AG04449 (cell line): Measurements from ENCODE around the gene STON1.
"Not testable (repeated sequence)": the region's sequence is repeated elsewhere in the genome, so short reads cannot be mapped to it uniquely, and the experiment has no call there.

Source experiments
- CTCF ChIA-PET: fragments of 350-600 bp; formaldehyde crosslinking; extraction: SDS; loops from one replicate; lab custom pipeline; 2021; ENCODE audit warnings: antibody characterized with exemption; lab: Yijun Ruan, JAX
- POLR2A ChIA-PET: fragments of 400-600, 350-600 bp; formaldehyde crosslinking; extraction: SDS; loops from one replicate; lab custom pipeline; 2020; ENCODE audit warnings: antibody characterized with exemption, inconsistent platforms; lab: Yijun Ruan, JAX
- DNase-seq: peaks from one replicate; pipeline ENCODE4 v3.0.0-alpha.2; 2010; ENCODE audit warnings: low read depth, low spot score
- H3K4me3 ChIP-seq: 2 replicates; pipeline ENCODE4 v1.5.1; 2011; ENCODE audit warnings: low read depth, mild to moderate bottlenecking, control low read depth, low read length
- CTCF ChIP-seq: IDR thresholded peaks from one replicate; pipeline ENCODE4 v1.5.1; 2011; ENCODE audit warnings: mild to moderate bottlenecking, moderate library complexity, low read length, control low read depth, inconsistent platforms; ENCODE audit not compliant: insufficient read depth; ENCODE audit errors: missing control alignments

Gene STON1

GRCh38 chr2:48607307-48608014 is 77.5 kb downstream of the STON1 start:
- no peak overlapping the region for H3K4me3 ChIP-seq
- DNase-seq: no peak
- no peak for TF ChIP-seq CTCF
- CTCF ChIA-PET: no interaction called here
- POLR2A ChIA-PET: no interaction called here

- no peak for TF ChIP-seq CTCF
- no peak overlapping the region for H3K4me3 ChIP-seq
- ChIA-PET POLR2A (no interaction called here), CTCF (interaction anchor here (1.2 kb wide), 1 partner anchor 13 kb away, joined by 4 read pairs; no protein-coding TSS in a partner anchor)
- no peak for DNase-seq
Observed at GRCh38 chr2:48613211-48613610, 83.3 kb downstream of the STON1 start.

GRCh38 chr2:48614581-48614980 is 84.6 kb downstream of the STON1 start:
- CTCF ChIA-PET, DNase-seq, POLR2A ChIA-PET, H3K4me3 ChIP-seq: not testable (repeated sequence)

GRCh38 chr2:48617618-48618017 is 87.7 kb downstream of the STON1 start, which contains the start of gene GTF2A1L:
Gene GTF2A1L, plus strand, starts transcription at chr2:48617856. Its CDS starts 19 bp downstream, at chr2:48617875.
- no peak for DNase-seq
- CTCF ChIA-PET: no interaction called here
- POLR2A ChIA-PET: no interaction called here
- TF ChIP-seq CTCF: no peak
- no peak within 1 kb of the TSS for H3K4me3 ChIP-seq

GRCh38 chr2:48619526-48619925 is 89.6 kb downstream of the STON1 start:
- ChIA-PET POLR2A (no interaction called here), CTCF (no interaction called here)
- no peak for TF ChIP-seq CTCF
- H3K4me3 ChIP-seq: no peak overlapping the region
- DNase-seq: no peak

- DNase-seq: no peak
- no peak overlapping the region for H3K4me3 ChIP-seq
- CTCF ChIA-PET: no interaction called here
- no peak for TF ChIP-seq CTCF
- POLR2A ChIA-PET: no interaction called here
Observed at GRCh38 chr2:48620604-48621003, 90.7 kb downstream of the STON1 start.

GRCh38 chr2:48622691-48623090 is 92.7 kb downstream of the STON1 start:
- DNase-seq, POLR2A ChIA-PET, H3K4me3 ChIP-seq: not testable (repeated sequence)
- CTCF ChIA-PET: interaction anchor here (1.0 kb wide), 1 partner anchor 12 kb away, joined by 4 read pairs; no protein-coding TSS in a partner anchor
